ENCODE measurements around the gene KRT4. TPM values are rescaled to one million over a fixed set of nuclear protein-coding genes. Genes with fewer than 3 reads are reported as not detected.

Gene KRT4
- polyA plus RNA-seq, 1 donor from 2014 or later, result not detected

DNA sequence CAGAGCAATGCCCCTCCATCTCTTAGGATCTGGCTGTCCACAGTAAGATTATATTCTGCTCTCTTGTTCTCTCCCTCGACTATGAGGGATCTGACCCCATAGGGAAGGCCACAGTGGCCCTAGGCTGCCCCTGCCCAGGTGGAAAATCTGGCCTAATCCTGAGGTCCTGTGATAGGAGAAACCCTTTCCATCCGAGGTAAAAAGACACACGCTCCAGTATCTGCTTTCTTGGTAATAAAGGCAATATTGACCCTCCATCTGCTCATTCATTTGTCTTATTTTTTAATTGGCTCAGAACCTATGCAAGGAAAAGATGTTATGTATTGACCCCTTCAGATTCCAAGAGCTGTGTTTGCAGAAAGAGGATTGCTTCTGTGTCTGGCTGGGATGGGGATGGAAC is 46.5 kb downstream of the KRT4 start:
- H3K27ac ChIP-seq (ENCODE audit: low read length), result no peak overlapping the region
- TF ChIP-seq, protein P1, sequence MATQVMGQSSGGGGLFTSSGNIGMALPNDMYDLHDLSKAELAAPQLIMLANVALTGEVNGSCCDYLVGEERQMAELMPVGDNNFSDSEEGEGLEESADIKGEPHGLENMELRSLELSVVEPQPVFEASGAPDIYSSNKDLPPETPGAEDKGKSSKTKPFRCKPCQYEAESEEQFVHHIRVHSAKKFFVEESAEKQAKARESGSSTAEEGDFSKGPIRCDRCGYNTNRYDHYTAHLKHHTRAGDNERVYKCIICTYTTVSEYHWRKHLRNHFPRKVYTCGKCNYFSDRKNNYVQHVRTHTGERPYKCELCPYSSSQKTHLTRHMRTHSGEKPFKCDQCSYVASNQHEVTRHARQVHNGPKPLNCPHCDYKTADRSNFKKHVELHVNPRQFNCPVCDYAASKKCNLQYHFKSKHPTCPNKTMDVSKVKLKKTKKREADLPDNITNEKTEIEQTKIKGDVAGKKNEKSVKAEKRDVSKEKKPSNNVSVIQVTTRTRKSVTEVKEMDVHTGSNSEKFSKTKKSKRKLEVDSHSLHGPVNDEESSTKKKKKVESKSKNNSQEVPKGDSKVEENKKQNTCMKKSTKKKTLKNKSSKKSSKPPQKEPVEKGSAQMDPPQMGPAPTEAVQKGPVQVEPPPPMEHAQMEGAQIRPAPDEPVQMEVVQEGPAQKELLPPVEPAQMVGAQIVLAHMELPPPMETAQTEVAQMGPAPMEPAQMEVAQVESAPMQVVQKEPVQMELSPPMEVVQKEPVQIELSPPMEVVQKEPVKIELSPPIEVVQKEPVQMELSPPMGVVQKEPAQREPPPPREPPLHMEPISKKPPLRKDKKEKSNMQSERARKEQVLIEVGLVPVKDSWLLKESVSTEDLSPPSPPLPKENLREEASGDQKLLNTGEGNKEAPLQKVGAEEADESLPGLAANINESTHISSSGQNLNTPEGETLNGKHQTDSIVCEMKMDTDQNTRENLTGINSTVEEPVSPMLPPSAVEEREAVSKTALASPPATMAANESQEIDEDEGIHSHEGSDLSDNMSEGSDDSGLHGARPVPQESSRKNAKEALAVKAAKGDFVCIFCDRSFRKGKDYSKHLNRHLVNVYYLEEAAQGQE (IDR thresholded peaks at IDR 0.05; ENCODE audit: borderline replicate concordance), result no peak
- TF ChIP-seq EP300 (conservative IDR thresholded peaks at IDR 0.05; ENCODE audit: poor library complexity, severe bottlenecking) (no peak), RAD21 (conservative IDR thresholded peaks at IDR 0.05) (no peak)
- no peaks in the 10 kb centered on the region for H3F3A ChIP-seq (ENCODE audit: insufficient read depth, low read length, poor library complexity, severe bottlenecking)
- H3K79me2 ChIP-seq (replicated peaks; ENCODE audit: insufficient read depth, low read length), result no peaks in the 10 kb centered on the region
- no peaks in the 10 kb centered on the region for H3K9me2 ChIP-seq (ENCODE audit: insufficient read depth, low read length)
- no peak overlapping the region for H2AFZ ChIP-seq (ENCODE audit: low read depth, low read length)
- no peak overlapping the region for H3K4me3 ChIP-seq (ENCODE audit: low read length)
- H4K20me1 ChIP-seq (ENCODE audit: insufficient read depth), result no peaks in the 10 kb centered on the region
- no peaks in the 10 kb centered on the region for H3K36me3 ChIP-seq (ENCODE audit: insufficient read depth, low read length)
- H3K4me2 ChIP-seq (ENCODE audit: low read length), result no peak overlapping the region
- no peaks in the 10 kb centered on the region for H3K27me3 ChIP-seq (ENCODE audit: insufficient read depth, low read depth, low read length)
- no peak overlapping the region for H3K9ac ChIP-seq (ENCODE audit: low read length)
- H3K9me3 ChIP-seq (ENCODE audit: low read length), result no peaks in the 10 kb centered on the region

DNA sequence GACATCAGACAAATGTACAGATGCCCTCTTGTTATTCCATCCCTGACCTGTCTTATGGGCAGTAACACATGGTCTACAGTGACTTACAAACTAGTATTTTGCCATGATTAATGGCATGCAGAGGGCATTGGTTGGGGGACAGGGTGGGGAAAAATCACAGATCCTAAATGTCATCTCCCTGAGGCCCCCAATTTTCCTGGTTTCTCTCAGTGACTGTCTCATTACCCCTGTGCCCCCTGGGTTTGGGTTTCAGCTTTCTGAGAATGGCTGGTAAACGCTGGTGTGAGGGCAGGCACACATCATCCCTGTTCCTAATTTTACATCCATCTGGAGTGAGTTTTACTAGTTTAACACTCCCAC is 46.9 kb downstream of the KRT4 start:
- no peaks in the 10 kb centered on the region for H4K20me1 ChIP-seq (ENCODE audit: insufficient read depth)
- no peak overlapping the region for H3K9ac ChIP-seq (ENCODE audit: low read length)
- no peaks in the 10 kb centered on the region for H3K36me3 ChIP-seq (ENCODE audit: insufficient read depth, low read length)
- no peak for TF ChIP-seq MXI1 (conservative IDR thresholded peaks at IDR 0.05; ENCODE audit: poor library complexity, severe bottlenecking)
- no peak for TF ChIP-seq RAD21 (conservative IDR thresholded peaks at IDR 0.05)
- H3F3A ChIP-seq (ENCODE audit: insufficient read depth, low read length, poor library complexity, severe bottlenecking), result no peaks in the 10 kb centered on the region
- no peaks in the 10 kb centered on the region for H3K9me2 ChIP-seq (ENCODE audit: insufficient read depth, low read length)
- no peak overlapping the region for H3K4me2 ChIP-seq (ENCODE audit: low read length)
- no peak overlapping the region for H2AFZ ChIP-seq (ENCODE audit: low read depth, low read length)
- no peaks in the 10 kb centered on the region for H3K79me2 ChIP-seq (replicated peaks; ENCODE audit: insufficient read depth, low read length)
- H3K4me3 ChIP-seq (ENCODE audit: low read length), result no peak overlapping the region
- no peaks in the 10 kb centered on the region for H3K27me3 ChIP-seq (ENCODE audit: insufficient read depth, low read depth, low read length)
- no peak overlapping the region for H3K27ac ChIP-seq (ENCODE audit: low read length)
- no peaks in the 10 kb centered on the region for H3K9me3 ChIP-seq (ENCODE audit: low read length)

- Histone ChIP-seq H3K27ac (ENCODE audit: low read length) (no peak overlapping the region), H3F3A (ENCODE audit: insufficient read depth, low read length, poor library complexity, severe bottlenecking) (no peaks in the 10 kb centered on the region), H3K4me3 (ENCODE audit: low read length) (no peak overlapping the region), H3K36me3 (ENCODE audit: insufficient read depth, low read length) (no peaks in the 10 kb centered on the region), H3K9me3 (ENCODE audit: low read length) (no peaks in the 10 kb centered on the region), H2AFZ (ENCODE audit: low read depth, low read length) (no peak overlapping the region), H4K20me1 (ENCODE audit: insufficient read depth) (no peaks in the 10 kb centered on the region), H3K4me2 (ENCODE audit: low read length) (no peak overlapping the region), H3K9me2 (ENCODE audit: insufficient read depth, low read length) (no peaks in the 10 kb centered on the region), H3K79me2 (replicated peaks; ENCODE audit: insufficient read depth, low read length) (no peaks in the 10 kb centered on the region), H3K27me3 (ENCODE audit: insufficient read depth, low read depth, low read length) (no peaks in the 10 kb centered on the region), H3K9ac (ENCODE audit: low read length) (no peak overlapping the region)
- no peak for TF ChIP-seq RAD21 (conservative IDR thresholded peaks at IDR 0.05)
- TF ChIP-seq, protein P1 (IDR thresholded peaks at IDR 0.05; ENCODE audit: borderline replicate concordance), result no peak
- TF ChIP-seq EP300 (conservative IDR thresholded peaks at IDR 0.05; ENCODE audit: poor library complexity, severe bottlenecking), result no peak
- TF ChIP-seq, protein P2, sequence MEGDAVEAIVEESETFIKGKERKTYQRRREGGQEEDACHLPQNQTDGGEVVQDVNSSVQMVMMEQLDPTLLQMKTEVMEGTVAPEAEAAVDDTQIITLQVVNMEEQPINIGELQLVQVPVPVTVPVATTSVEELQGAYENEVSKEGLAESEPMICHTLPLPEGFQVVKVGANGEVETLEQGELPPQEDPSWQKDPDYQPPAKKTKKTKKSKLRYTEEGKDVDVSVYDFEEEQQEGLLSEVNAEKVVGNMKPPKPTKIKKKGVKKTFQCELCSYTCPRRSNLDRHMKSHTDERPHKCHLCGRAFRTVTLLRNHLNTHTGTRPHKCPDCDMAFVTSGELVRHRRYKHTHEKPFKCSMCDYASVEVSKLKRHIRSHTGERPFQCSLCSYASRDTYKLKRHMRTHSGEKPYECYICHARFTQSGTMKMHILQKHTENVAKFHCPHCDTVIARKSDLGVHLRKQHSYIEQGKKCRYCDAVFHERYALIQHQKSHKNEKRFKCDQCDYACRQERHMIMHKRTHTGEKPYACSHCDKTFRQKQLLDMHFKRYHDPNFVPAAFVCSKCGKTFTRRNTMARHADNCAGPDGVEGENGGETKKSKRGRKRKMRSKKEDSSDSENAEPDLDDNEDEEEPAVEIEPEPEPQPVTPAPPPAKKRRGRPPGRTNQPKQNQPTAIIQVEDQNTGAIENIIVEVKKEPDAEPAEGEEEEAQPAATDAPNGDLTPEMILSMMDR (IDR thresholded peaks at IDR 0.05; ENCODE audit: poor library complexity, severe bottlenecking), result no peak
- TF ChIP-seq EZH2 (IDR thresholded peaks at IDR 0.05; ENCODE audit: borderline replicate concordance, insufficient read depth, low read length, poor library complexity, severe bottlenecking), result no peak
- TF ChIP-seq MXI1 (conservative IDR thresholded peaks at IDR 0.05; ENCODE audit: poor library complexity, severe bottlenecking), result no peak
Measured at GRCh38 chr12:52766351-52767019, 47.4 kb downstream of the KRT4 start.

Data from neural cell (in vitro differentiated cells).